Breast epithelium (tissue), 4 donors: ENCODE measurements around the gene MVB12B. TPM values are rescaled to one million over a fixed set of nuclear protein-coding genes. Genes with fewer than 3 reads are reported as not detected.
"Not testable (repeated sequence)": the region's sequence is repeated elsewhere in the genome, so short reads cannot be mapped to it uniquely, and the experiment has no call there.

Source experiments
- DNase-seq, 2 donors: peaks; one replicate each; pipeline ENCODE4 v3.0.0-alpha.2; 2019; ENCODE audit warnings: low spot score in 2 of 2
- H3K27ac ChIP-seq, 2 donors: fragments of 200-600 bp; sonication (generic) in 1 of 2; one replicate each; pipeline ENCODE4 v1.5.1; 2016 to 2019; ENCODE audit warnings: mild to moderate bottlenecking in 1 of 2
- H3K27me3 ChIP-seq, 2 donors: fragments of 200-600 bp; sonication (generic) in 1 of 2; one replicate each; pipeline versions ENCODE4 v1.5.1 to v1.6.0; 2017 to 2019; ENCODE audit warnings: control low read depth in 1 of 2, mild to moderate bottlenecking in 1 of 2
- H3K36me3 ChIP-seq: fragments of 200-600 bp; one replicate; pipeline ENCODE4 v1.5.1; 2019
- H3K4me1 ChIP-seq, 2 donors: fragments of 200-600 bp; sonication (generic); one replicate each; pipeline ENCODE4 v1.5.1; 2016 to 2019; ENCODE audit warnings: control low read depth in 1 of 2
- H3K4me3 ChIP-seq, 3 donors: fragments of 200-600 bp; sonication (generic); 1 replicate in 2 of 3; 2 replicates in 1 of 3; pipeline ENCODE4 v1.5.1; 2016 to 2019; ENCODE audit warnings: mild to moderate bottlenecking in 3 of 3, moderate library complexity in 2 of 3
- H3K9me3 ChIP-seq, 2 donors: fragments of 200-600 bp; sonication (generic) in 1 of 2; one replicate each; pipeline ENCODE4 v1.5.1; 2016 to 2019; ENCODE audit warnings: control low read depth in 1 of 2
- CTCF ChIP-seq, 3 donors: fragments of 450-650 bp; IDR thresholded peaks; one replicate each; pipeline ENCODE4 v1.5.1; 2016 to 2017; ENCODE audit warnings: antibody characterized with exemption in 3 of 3, mild to moderate bottlenecking in 3 of 3, moderate library complexity in 3 of 3
- POLR2A ChIP-seq: fragments of 450-650 bp; IDR thresholded peaks from one replicate; pipeline ENCODE4 v1.6.1; 2016; ENCODE audit warnings: antibody characterized with exemption, mild to moderate bottlenecking, moderate library complexity
- POLR2AphosphoS5 ChIP-seq, 3 donors: sonication (generic); formaldehyde crosslinking; IDR thresholded peaks; one replicate each; pipeline ENCODE4 v1.6.1; 2017; ENCODE audit warnings: antibody characterized with exemption in 3 of 3
- intact Hi-C: fragments of 100-400 bp; cut with DNase I; formaldehyde crosslinking; loops from one replicate; pipeline ENCODE4 v1.15.1; 2023; ENCODE audit warnings: low total_unique reads
- total RNA-seq, 3 donors: library from RNA; depleted of rRNA; stranded (reverse); fragments of >200 nt; gene quantifications; one replicate each; pipeline ENCODE4 v1.1.0, GENCODE V29; 2016

The MVB12B gene
- total RNA-seq, result 10 to 100 TPM in 1 of 3 donors, 1 to 10 TPM in 2; 8.2 to 12.6 (median 9.9) TPM

- H3K4me3 ChIP-seq, result peak within 1 kb of the TSS; percentile 62 to 89 (median 68)
- intact Hi-C loops, result no loop called here
- H3K9me3 ChIP-seq, result no peaks in the 10 kb centered on the region
- no peaks in the 10 kb centered on the region for H3K27me3 ChIP-seq
- H3K27ac ChIP-seq, result peak within 1 kb of the TSS; percentile 82 to 88
- DNase-seq, result no peak
- TF ChIP-seq CTCF (IDR thresholded peaks at IDR 0.05) (no peak), POLR2A (no peak), POLR2AphosphoS5 (IDR thresholded peaks at IDR 0.05) (no peak)
- H3K36me3 ChIP-seq, result no peaks in the 10 kb centered on the region
- no peaks in the 10 kb centered on the region for H3K4me1 ChIP-seq
These were observed at the start of gene MVB12B for GRCh38 chr9:126326228-126327005. Gene MVB12B, plus strand, starts transcription at chr9:126326829. Its CDS starts 101 bp downstream, at chr9:126326930.

- Histone ChIP-seq H3K4me1 (no peaks in the 10 kb centered on the region), H3K27ac (no peak overlapping the region), H3K9me3 (peaks cover 0 to 13% of the 10 kb centered on the region in 2 donors), H3K4me3 (no peak overlapping the region), H3K27me3 (no peaks in the 10 kb centered on the region), H3K36me3 (no peaks in the 10 kb centered on the region)
- no peak for TF ChIP-seq POLR2AphosphoS5 (IDR thresholded peaks at IDR 0.05)
- no peak for TF ChIP-seq CTCF (IDR thresholded peaks at IDR 0.05)
- TF ChIP-seq POLR2A, result no peak
- intact Hi-C loops, result no loop called here
- DNase-seq, result no peak
These were observed 42.7 kb upstream of the MVB12B start for GRCh38 chr9:126283799-126284465.

- H3K9me3 ChIP-seq, H3K4me3 ChIP-seq, H3K27me3 ChIP-seq, DNase-seq, intact Hi-C loops, H3K4me1 ChIP-seq, H3K27ac ChIP-seq, H3K36me3 ChIP-seq: not testable (repeated sequence)
These were observed 41.0 kb upstream of the MVB12B start for GRCh38 chr9:126285652-126286051.

- no peaks in the 10 kb centered on the region for H3K9me3 ChIP-seq
- no peak overlapping the region for H3K27ac ChIP-seq
- H3K27me3 ChIP-seq, result no peaks in the 10 kb centered on the region
- H3K36me3 ChIP-seq, result no peaks in the 10 kb centered on the region
- intact Hi-C loops, result no loop called here
- TF ChIP-seq CTCF (IDR thresholded peaks at IDR 0.05) (no peak), POLR2A (no peak), POLR2AphosphoS5 (IDR thresholded peaks at IDR 0.05) (no peak)
- no peaks in the 10 kb centered on the region for H3K4me1 ChIP-seq
- no peak overlapping the region for H3K4me3 ChIP-seq
- DNase-seq, result no peak
These were observed 39.3 kb upstream of the MVB12B start for GRCh38 chr9:126287166-126287866.

GRCh38 chr9:126290871-126291270 is 35.8 kb upstream of the MVB12B start:
- no peaks in the 10 kb centered on the region for H3K9me3 ChIP-seq
- DNase-seq, result no peak
- no peak overlapping the region for H3K4me3 ChIP-seq
- no peaks in the 10 kb centered on the region for H3K4me1 ChIP-seq
- intact Hi-C loops, result loop anchor here (5.0 kb wide), 1 partner anchor 1469 kb away; no protein-coding TSS in a partner anchor
- H3K27ac ChIP-seq, result no peak overlapping the region
- H3K27me3 ChIP-seq, result no peaks in the 10 kb centered on the region
- TF ChIP-seq CTCF (IDR thresholded peaks at IDR 0.05), result no peak
- no peak for TF ChIP-seq POLR2AphosphoS5 (IDR thresholded peaks at IDR 0.05)
- H3K36me3 ChIP-seq, result no peaks in the 10 kb centered on the region
